ENCODE results near the gene PDGFA.
"Not testable (repeated sequence)": the region's sequence is repeated elsewhere in the genome, so short reads cannot be mapped to it uniquely, and the experiment has no call there.

The PDGFA gene

DNA sequence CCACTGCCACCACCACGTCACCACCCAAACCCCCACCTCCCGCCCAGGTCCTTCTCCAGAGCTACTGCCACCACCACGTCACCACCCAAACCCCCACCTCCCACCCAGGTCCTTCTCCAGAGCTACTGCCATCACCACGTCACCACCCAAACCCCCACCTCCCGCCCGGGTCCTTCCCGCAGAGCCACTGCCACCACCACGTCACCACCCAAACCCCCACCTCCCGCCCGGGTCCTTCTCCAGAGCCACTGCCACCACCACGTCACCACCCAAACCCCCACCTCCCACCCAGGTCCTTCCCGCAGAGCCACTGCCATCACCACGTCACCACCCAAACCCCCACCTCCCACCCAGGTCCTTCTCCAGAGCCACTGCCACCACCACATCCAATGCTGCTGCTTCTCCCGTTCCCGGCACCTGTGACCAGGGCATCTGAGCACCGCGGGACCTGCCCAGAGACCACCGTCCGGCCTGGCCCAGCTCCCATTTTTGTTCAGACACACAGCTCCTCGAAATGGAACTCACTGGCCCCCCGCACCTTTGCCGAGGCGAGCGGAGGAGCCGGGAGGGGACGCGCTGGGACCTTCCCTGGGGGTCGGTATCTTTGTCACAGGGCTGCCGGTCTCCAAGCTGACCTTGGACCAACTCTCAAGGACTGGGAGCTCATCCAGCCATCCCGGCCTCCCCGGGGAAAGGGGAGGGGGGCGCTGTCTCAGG, 32.7 kb upstream of the PDGFA start:
- DNase-seq (ENCODE audit: low read depth, low spot score), result not testable (repeated sequence)

DNA sequence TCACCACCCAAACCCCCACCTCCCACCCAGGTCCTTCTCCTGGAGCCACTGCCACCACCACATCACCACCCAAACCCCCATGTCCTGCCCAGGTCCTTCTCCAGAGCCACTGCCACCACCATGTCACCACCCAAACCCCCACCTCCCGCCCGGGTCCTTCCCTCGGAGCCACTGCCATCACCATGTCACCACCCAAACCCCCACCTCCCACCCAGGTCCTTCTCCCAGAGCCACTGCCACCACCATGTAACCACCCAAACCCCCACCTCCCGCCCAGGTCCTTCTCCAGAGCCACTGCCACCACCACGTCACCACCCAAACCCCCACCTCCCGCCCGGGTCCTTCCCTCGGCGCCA, 31.9 kb upstream of the PDGFA start:
- DNase-seq (ENCODE audit: low read depth, low spot score), result not testable (repeated sequence)

DNA sequence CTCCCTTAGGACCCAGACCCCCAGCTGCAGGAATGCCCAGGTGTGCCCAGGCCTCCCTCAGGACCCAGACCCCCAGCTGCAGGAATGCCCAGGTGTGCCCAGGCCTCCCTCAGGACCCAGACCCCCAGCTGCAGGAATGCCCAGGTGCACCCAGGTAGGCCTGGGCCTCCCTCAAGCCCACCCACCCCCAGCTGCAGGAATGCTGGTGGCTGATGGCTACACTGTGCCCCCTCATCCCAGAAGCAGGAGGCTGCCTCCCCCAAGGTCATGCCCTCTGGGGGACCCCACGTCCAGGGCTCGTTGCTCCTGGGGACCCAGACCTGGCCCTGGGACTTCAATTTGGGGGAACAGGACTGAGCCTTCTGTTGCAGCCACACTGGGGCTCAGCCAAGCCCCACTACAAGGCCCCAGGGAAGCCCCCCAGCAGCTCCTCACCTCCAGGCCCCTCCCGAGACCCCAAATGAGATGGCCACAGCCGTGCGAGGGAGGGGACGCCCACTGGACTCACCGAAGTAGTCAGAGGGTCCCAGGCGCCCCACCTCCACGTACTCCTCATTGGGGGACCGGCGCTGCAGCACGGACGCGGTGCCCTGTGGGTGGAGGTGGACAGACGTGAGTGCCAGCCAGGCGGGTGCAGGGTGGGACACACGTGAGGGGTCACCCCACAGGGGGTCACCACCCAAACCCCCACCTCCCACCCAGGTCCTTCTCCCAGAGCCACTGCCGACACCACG, 31.4 kb upstream of the PDGFA start:
- no peak for DNase-seq (ENCODE audit: low read depth, low spot score)

DNA sequence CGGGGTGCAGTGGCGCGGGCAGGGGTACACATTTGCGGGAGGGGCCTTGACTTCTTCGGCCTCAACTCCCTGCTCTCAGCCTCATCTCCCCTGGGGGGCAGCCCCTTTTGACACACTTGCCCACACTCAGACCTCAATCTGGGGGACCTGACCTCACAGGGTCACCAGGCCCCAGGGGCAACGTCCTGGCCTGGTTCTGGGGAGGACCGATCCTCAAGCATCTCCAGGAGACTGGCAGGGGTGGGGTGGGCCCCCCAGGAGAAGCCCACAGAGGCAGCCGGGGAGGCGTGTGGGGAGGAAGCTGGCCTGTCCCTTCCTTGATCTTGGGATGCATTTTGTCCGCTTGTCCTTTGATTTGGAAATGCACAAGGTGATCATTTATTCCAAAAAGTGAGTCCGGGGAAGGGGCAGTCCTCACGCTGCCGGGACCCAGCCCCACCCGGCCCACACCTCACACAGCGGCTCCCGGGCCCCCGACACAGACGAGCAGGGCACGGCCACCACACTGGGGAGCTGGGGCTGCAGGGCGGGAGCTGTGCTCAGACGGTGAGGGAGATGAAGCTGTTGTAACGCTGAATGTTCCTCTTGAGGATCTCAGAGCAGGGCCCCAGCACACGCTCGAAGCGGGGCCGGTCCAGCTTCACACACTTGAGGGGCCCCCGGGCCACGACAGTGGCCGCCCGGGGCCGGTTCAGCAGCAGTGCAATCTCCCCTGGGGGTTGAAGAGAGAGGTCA, 30.4 kb upstream of the PDGFA start:
- DNase-seq (ENCODE audit: low read depth, low spot score), result no peak

DNA sequence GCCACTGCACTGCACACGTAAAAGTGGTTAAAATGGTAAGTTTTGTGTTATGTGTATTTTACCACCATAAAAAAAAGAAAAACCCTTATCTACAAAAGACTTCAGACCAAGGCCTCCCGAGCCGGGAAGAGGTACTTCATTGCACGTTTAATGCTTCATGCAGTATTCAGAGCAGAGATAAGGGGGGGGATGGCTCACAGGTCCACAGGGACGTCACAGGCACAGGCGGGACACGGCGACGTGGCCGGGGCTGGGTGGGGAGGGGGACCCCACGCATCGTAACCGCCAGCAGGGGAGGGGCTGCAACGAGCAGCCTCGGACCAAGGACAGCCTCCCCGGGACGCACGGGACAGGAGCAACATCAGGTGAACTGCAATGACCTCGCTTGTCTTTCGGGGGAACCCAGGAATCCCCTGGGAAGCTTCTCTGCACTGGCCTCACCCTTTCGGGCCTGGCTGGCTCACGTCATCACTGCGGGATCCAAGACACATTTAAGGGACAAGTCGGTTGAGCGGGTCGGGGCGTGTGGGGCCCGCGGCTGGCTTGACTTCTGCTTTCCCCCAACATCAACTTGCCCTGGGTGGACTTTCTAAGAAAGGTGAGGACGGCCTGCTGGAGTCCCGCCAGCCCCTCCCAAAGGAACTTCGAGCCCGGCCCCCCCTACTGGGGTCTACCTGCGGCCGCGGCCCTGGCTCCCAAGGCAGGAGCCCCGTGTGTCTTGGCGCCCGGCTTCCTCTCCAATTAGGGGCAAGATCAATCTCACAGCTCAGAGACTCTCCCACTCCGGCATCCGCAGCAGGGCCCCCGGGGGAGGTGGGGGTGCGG, 29.6 kb upstream of the PDGFA start:
- no peak for DNase-seq (ENCODE audit: low read depth, low spot score)

DNA sequence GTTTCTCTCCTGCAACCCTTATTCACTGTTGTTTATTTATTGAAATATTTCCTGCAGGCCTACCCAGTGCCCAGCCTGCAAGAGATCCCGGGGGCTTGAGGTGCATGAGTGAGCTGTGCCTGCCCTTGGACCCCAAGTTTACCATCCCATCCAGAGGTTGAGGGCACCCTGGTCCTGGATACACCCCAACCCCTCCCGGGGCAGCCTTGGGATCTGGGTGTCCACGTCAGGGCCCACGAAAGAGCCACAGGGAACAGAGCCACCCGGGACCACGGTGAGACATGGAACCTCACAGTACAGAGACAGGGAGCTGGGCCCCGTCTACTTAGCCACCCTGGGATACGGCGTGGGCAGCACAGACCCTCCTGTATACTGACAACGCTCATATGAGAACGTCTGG, 28.8 kb upstream of the PDGFA start:
- no peak for DNase-seq (ENCODE audit: low read depth, low spot score)

DNA sequence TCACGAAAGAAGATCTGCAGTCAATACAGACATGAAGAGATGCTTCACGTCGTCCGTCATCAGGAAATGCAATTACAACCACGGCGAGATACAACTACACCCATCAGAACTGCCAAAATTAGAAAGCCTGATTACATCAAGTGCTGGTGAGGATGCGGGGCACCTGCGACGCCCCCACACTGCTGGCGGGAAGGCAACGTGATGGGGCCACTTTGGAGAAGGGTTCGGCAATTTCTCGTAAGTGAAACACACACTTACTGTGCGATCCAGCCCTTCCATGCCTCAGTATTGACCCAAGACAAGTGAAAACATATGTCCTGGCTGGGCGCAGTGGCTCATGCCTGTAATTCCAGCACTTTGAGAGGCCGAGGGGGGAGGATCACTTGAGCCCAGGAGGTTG, 25.8 kb upstream of the PDGFA start:
- no peak for DNase-seq (ENCODE audit: low read depth, low spot score)

DNA sequence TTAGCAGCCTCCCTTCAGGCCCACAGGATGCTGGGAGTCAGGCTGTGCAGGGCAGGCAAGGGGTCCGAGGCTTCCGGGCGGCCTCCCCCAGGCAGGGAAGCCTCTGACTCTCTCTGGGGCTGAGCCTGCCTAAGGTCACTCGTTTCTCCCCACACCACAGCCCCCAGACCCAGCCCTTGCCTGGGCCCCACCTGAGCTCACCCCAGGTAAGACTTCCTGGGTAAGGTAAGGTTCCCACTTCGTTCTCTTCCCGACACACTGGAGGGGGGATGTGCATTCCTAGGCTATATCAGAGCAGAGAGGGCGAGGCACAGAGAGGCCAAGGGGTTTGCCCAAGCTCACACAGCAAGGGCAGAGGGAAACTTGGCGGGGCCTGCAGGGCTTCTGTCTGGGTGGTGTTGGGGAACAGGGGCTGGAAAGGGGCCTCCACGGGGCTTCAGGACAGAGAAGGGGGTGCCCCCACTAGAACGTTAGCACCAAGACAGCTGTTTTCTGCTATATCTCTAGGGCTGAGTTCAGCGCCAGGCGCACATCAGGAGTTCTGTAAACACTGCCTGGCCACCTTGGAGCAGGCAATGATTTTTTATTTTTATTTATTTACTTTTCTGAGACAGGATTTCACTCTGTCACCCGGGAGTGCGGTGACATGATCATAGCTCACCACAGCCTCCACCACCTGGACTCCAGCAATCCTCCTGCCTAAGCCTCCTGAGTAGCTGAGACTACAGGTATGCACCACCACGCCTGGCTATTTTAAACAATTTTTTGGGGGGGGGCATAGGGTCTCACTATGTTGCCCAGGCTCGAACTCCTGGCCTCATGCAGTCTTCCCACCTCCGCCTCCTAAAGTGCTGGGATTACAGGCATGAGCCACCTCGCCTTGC, 24.9 kb upstream of the PDGFA start:
- DNase-seq (ENCODE audit: low read depth, low spot score), result no peak

DNA sequence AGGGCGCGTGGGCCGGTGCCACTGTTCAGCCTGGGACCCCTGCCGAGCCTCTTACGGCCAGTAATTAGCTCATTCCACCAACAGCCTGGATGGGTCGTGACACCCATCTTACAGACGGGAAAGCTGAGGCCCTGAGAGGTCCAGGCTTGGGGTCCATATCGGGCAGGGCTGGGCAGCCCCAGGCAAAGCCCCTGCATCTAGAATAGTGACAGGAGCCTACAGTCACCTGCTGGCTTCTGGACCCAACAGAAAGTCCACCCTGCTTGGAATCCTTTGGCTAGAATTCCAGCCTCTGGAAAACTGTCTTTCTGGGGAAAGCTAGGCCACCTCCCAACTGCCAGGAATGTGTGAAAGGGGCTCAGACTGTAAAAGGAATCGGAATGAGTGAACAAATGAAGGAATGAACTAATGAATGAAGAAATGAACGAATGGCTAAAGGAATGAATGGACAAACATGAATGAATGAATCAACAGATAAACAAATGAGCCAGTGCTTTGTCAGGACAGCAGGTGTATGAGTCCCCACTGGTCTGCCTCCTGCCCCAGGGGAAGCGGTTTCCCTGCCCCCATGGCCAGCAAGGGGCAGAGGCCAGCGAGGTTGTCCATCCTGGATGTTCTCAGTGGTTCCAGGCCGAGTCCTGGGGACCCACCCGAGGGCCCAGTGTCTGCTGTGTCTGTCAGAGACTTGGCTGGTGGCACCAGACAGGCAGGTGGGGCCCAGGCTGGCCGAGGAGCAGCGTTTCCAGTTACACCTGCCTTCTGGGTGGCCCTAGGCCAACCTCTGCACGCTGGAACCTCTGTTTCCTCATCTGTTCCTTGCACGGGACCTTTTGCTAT, 24.1 kb upstream of the PDGFA start:
- DNase-seq (ENCODE audit: low read depth, low spot score), result no peak

DNA sequence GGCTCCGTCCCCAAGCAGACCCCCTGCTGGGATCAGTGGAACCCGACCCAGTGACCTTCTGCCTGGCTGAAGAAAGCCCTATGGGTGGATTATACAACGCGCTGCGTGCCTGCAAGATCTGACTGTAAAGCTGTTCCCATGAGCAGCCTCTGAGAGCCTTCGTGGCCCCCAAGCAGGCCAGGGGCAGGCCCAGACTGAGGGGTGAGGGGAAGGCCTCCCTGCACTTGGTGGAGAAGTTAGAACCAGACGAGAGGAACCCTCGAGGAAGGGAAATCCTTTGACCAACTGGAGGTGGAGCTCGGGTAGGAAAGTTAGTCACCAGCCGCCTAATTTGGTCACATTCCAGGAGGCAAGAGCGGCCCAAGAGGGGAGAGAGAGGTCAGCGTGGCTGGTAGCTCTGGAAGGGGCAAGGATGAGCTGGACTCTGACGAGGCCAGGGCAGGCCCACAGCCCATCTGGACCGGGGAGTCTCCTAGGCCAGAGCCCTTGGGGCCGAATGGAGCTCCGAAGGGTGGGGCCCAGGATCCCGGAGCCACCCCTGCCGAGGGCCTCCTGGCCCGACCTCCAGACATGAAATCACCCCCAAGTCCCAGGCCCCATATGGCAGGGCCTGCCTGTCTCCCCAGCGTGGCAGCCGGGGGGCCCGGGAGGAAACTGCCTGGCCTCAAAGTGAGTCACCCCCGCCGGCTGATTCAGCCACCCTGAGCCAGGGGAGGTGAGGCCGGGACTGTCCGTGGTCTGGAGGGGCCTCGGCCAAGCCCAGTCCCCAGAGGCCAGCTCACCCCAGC, 23.3 kb upstream of the PDGFA start:
- peak; percentile 66 for DNase-seq (ENCODE audit: low read depth, low spot score)

DNA sequence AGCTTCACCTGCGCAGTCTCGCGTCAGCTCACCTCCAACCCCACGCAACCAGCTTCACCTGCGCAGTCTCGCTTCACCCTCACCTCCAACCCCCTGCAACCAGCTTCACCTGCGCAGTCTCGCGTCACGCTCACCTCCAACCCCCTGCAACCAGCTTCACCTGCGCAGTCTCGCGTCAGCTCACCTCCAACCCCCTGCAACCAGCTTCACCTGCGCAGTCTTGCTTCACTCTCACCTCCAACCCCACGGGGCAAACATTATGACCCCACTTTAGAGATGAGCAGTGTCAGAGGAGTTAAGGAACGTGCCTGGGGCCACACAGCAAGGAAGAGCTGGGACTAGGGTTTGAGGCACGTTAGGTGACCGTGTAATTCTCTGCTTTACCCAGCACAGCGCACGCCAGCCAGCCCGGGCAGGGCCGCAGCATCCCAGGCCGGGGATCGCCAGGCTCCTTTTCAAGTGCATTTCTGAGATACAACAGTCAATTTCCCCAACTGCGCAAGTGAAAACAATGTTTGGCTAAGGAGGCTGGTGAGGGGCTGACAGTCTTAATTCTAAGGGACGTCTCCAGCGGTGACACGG, 22.6 kb upstream of the PDGFA start:
- no peak for DNase-seq (ENCODE audit: low read depth, low spot score)

DNA sequence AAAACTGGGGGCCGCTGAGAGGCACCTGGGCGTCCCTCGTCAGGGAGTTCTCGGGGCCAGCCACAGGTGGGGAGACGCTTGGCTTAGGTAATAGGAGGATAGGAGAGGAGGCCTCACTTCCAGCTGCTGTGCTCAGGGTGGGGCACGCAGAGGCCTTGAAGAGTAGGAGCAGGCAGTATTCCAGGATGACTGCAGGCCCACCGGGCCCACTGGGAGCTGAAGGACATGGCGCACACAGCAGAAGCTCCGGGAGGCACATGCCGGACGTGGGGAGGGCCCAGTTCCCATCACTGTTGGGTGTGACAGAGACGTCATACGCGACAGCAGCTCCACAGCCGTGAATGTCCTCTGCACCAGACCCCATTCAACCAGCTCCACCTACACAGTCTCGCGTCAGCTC, 22.0 kb upstream of the PDGFA start:
- no peak for DNase-seq (ENCODE audit: low read depth, low spot score)

DNA sequence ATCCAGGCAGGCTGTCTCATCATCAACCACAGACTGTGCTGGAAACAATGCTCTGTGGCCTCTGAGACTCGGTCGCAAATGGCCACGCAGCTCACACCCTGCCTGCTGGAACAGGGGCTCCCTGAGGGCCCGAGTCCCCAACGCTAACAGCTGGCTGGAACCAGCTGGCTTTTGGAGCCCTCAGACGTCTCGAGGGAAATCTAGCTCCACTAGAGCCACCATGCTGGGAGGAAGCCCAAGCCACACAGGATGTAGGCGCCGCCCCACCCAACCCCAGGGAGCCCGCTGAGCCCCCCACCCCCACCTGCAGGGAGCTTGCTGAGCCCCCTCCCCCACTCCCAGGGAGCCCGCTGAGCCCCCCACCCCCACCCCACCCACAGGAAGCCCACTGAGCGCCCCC, 21.4 kb upstream of the PDGFA start:
- no peak for DNase-seq (ENCODE audit: low read depth, low spot score)

DNA sequence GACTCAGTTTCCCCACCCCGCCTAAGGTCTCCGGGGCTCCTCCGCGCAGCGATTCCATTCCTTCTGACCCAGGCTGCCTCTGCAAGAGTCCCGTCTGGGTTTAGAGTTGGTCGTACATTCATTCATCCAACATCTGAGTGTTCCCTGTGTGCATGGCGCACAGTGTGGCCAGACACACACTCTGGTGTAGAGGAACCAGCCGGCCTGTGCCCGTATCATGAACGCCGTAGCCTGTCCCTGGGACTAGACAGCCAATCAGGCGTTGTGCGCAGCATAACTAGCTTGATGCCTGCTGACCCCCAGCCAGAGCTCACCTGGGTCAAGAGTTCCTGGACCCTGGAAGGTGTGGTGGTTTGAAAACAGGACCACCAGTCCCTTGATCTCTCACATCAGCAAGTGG, 20.9 kb upstream of the PDGFA start:
- no peak for DNase-seq (ENCODE audit: low read depth, low spot score)

DNA sequence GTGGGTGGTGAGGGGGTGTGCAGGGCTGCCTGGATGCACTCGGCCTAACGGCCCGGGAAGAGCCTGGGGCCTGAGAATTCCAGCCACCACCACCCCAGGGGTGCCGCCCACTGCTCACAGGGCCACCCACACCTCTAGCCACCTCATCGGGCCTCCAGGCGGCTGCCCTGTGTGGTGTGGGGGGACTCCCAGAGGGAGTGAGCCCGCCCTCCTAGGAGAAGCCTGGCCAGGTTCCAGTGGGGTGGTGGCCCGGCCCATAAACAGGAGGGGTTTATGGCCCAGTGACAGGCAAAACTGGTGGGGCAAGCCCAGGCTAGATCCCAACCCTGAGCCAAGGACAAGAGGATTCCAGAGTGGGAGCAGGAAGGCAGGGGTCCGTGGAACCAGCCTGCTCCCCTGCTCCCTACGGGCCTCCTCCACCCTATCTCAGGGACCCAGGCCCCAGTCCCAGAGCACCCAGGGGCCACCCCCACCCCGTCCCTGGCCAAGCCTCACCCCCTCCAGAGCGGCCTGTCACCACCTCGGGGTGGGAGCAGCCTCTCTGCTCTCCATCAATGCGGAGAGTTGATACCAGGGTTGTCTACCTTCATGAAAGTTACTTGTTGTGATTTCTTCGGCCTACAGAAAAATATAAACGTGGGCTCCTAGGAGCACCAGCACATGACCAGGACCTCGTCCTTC, 20.2 kb upstream of the PDGFA start:
- DNase-seq (ENCODE audit: low read depth, low spot score), result peak; percentile 77

DNA sequence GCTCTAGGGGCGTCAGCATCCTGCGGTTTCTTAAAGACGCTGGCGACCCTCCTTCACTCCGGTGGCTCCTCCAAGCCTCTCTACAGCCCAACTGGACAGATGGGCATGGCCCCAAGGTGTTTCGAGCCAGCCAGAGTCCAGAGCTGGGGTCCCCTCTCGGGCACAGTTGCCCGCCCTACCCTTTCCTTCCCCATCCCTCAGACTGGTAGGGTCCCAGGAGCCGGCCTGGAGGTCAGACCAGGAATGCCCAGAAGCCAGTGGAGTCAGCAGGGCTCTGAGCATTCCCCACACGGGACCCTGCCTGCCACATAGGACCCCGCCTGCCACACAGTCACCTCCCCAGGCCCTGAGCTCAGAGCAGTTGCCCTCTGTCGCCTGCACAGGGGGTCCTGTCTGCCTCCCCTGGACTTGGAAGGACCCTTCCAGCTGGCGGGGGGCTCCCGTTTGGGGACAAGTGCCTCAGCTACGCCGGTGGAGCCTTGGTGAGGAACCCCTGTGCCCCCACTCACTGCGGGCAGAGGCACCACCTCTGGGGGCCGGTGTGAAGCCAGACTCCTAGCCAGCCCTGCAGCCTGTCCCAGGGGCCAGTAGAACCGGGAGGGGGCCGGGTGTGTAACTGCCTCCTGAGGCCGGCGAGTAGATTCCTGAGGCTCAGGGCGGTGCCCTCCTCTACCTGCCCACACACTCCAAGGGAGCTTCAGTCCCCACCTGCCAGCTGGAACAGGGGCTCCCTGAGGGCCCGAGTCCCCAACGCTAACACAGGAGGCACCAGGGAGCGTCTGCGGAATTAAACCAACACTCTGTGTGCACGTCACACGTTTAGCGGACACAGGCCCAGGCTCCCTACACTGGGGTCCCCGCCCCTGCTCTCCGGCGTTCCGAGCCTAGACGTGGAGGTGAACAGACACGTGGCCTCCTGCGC, 19.4 kb upstream of the PDGFA start:
- peak; percentile 41 for DNase-seq (ENCODE audit: low read depth, low spot score)

Measured in ELF-1 (cell line).